ENCODE data around the gene PEX10. TPM values are rescaled to one million over a fixed set of nuclear protein-coding genes. Genes with fewer than 3 reads are reported as not detected.
A peak's percentile ranks its signal among the peaks of the same experiment; 100 is the strongest.

The PEX10 gene
- total and polyA plus RNA-seq, 10 of the 15 experiments (the other 5 are each of a cell fraction or from before 2014, with no cell fraction given): 0.24 to 24.9 (median 16.8) TPM; not detected in 1

GRCh38 chr1:2375246-2375922 lies 37.0 kb downstream of the PEX10 start:
- intact Hi-C loops (cut with micrococcal nuclease; ENCODE audit: unreplicated experiment) (no loop called here), in situ Hi-C loops (cut with MboI) (no loop called here)
- no peak overlapping the region for H3K9ac ChIP-seq (ENCODE audit: control insufficient read depth, insufficient read depth, low read length)
- 57% methylated on average over 22 of the region's 23 CpGs for WGBS (ENCODE audit: insufficient coverage, insufficient replicate concordance, low lambda C conversion rate, missing lambda C conversion rate)
- ChIA-PET CTCF (interaction anchor here (1.3 kb wide), 1 partner anchor 181 kb away, joined by 3 read pairs; the partner anchor contains the start of gene FAAP20), POLR2A (no interaction called here), SMC1A (ENCODE audit: uncharacterized antibody, unreplicated experiment) (no interaction called here), RAD21 (ENCODE audit: unreplicated experiment) (no interaction called here)
- no peaks in the 10 kb centered on the region for H3K9me3 ChIP-seq (replicated peaks; ENCODE audit: control insufficient read depth, insufficient read depth, low read length)
- H3K4me1 ChIP-seq (ENCODE audit: control insufficient read depth, insufficient read depth, low read length): peaks cover 10% of the 10 kb centered on the region
- no peak overlapping the region for H3K27ac ChIP-seq (ENCODE audit: control insufficient read depth, insufficient read depth)
- H2AFZ ChIP-seq (ENCODE audit: control insufficient read depth, low read depth, low read length): no peak overlapping the region
- FAIRE-seq: no peak
- no peaks in the 10 kb centered on the region for H3K79me2 ChIP-seq (ENCODE audit: control insufficient read depth, insufficient read depth, low read length)
- H3K4me3 ChIP-seq: no peak overlapping the region
- H3K36me3 ChIP-seq (ENCODE audit: control insufficient read depth in 2 of 2, insufficient read depth in 2 of 2, low read length in 1 of 2): no peaks in the 10 kb centered on the region
- no peak for ATAC-seq
- DNase-seq (ENCODE audit: low read depth, low spot score): no peak
- no TSS peak for BruUV-seq (replicated peaks)
- no peaks in the 10 kb centered on the region for H4K20me1 ChIP-seq (ENCODE audit: control insufficient read depth, insufficient read depth)
- no peaks in the 10 kb centered on the region for H3K27me3 ChIP-seq (replicated peaks in 1 of 2; ENCODE audit: control insufficient read depth in 2 of 2, insufficient read depth in 2 of 2, low read length in 1 of 2)
- no peak overlapping the region for H3K4me2 ChIP-seq (ENCODE audit: control insufficient read depth, insufficient read depth)
- no peak for TF ChIP-seq CUX1 (IDR thresholded peaks at IDR 0.05; ENCODE audit: insufficient replicate concordance, low read depth, low read length)
- 0 out of 2 replicates have a peak, but pooled peaks have one; percentile 8 for TF ChIP-seq POLR2A (IDR thresholded peaks at IDR 0.05; ENCODE audit: low read depth, low read length)
- no peak for TF ChIP-seq SKIL (IDR thresholded peaks at IDR 0.05; ENCODE audit: low read depth, poor library complexity, severe bottlenecking)
- no peak for TF ChIP-seq RB1 (IDR thresholded peaks at IDR 0.05; ENCODE audit: borderline replicate concordance)
- TF ChIP-seq BCL3 (IDR thresholded peaks at IDR 0.05; ENCODE audit: borderline replicate concordance, insufficient read depth, low read depth, low read length, poor library complexity, severe bottlenecking): no peak
